ENCODE results near the gene TMEM53.

Gene TMEM53

DNA sequence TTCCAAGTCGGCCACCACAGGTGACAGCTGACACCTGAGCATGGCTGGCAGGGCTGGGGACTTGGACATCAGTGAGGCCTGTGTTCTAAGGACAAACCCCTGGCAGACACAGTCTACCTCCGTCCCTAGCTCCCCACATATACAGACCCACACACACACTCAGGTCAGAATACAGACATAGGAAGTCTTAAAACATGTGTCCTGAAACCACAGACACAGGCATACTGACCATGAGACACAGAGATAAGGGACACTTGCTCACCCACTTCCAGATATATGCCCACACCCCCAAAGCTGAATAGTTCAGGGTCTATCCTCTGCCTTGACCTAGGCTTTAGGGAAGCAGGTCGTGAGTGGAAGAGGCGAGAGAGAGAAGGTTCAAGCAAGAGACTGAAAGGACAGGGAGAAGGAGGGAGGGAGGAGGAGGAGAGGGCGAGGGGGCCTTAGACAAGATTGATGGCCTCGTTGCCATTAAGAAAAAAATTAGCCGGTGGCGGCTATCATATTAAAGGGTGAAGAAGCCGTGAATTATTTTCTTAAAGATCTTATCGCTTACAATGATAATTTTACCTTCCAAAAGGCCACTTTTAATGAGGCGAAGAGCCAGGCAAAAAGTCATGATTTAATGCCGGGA, 49.9 kb downstream of the TMEM53 start:
- FAIRE-seq = no peak

DNA sequence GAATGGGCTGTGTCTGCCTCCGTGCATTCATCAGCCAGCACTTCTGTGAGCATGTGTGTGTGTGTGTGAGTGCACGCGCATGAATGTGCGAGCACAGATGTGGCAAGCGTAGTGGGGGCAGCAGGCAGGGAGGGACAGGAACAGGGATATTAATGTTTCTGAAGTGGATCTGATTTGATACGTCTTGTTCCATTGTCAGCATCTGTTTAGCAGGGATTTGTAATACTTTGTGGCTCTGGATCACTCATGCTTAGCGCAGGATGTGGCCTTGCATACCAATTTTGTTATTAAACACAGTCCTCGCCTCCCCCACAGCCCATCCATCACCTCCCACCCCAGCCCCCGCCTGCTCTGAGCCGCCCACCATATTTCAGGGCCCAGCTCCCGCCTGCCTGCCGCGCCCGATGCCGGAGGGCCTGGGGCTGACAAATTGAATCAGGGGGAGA, 52.4 kb downstream of the TMEM53 start:
- FAIRE-seq = no peak

DNA sequence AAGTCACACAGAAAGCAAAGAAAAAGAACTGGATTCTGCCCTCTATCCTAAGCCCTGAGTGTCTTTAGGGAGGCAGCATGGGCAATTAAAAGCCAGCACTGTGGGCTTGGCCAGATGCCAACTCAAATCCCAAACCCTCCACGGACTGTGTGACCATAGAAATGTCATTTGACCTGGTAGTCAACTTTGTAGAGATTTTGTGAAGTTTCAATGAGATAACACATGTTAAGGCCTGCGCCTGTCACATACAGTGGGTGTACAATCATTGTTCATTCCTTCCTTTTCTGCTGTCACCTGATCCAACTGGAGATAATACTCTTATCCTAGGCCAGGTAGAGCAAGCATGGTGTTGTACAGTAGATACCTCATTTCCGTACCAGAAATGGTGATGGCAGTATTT, 54.2 kb downstream of the TMEM53 start:
- FAIRE-seq = no peak

DNA sequence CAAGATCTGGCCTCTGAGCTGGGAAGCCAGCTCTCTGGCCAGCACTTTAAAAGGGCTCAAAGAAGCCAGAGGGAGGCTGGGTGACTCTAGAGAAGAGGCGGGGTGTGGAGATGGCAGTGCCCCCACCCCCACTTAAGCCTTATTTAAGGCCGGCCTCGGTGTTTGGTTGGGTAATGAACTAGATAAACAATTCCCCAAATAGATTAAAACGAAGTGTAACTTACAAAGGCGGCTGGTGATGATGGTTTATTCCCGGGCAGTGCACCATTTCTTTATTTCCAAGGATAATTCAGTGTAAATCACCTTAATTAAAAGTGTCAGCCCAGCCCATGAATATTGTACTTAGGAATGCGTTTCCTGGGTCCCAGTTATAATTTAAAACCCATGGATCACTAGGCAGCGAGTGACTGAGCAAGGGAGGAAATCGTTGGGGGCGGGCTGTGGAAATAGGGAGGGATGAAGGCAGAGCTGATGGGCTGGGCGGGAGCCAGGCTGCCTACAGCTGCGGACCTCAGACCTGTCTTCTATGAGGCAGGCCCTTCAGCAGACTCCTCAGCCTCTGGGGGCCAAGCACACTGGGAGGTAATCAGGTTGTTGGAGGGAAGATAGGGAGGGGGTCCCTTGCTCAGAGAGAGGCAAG, 54.9 kb downstream of the TMEM53 start:
- no peak for FAIRE-seq

DNA sequence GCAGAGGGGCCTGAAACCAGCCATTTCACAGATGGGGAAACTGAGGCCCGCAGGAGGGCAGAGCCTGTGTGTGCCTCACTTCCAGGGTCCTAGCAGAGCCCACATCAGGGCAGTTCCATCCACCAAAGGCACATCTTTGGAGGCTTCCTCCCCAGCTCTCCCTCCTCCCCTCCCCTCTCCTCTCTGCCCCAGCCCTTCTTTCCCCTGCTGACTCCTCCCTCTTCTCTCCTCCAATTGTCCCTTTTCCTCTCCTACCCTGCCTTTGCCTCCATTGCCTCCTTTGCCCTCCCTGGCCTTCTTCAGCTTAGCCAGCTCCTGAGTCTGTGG, 56.6 kb downstream of the TMEM53 start:
- FAIRE-seq = no peak

DNA sequence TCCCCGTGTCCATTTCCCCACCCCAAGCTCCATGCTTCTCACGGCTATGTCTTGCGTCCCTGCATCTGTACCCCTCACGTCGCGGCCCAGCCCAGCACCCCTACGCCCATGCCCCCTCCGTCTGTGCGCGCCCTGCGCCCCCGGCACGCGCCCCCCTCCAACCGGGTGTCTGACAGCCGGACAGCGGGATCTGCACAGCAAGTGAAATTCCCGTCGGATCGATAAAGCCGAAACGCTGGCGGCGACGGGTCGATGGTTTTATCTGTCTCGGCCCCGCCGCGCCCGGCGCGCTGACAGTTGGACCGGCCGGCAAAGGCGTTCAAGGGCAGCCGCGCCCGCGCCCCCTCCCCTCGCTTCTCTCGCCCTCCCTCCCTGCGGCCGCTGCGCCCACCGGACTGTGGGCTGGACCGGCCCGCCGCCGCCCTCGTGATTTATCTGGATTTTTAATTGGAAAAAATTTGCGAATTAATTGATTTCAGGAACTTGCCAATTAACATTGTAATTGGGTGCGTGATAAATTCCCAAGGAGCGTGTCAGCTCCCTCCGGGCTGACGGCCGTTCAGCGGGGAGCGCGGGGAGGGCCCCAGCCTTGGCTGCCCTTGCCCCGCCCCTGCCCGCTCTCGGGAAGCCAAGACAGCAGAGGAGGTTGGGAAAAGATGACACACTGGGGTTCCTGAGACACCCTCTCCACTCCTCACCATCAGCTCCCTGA, 57.1 kb downstream of the TMEM53 start:
- no peak for FAIRE-seq

DNA sequence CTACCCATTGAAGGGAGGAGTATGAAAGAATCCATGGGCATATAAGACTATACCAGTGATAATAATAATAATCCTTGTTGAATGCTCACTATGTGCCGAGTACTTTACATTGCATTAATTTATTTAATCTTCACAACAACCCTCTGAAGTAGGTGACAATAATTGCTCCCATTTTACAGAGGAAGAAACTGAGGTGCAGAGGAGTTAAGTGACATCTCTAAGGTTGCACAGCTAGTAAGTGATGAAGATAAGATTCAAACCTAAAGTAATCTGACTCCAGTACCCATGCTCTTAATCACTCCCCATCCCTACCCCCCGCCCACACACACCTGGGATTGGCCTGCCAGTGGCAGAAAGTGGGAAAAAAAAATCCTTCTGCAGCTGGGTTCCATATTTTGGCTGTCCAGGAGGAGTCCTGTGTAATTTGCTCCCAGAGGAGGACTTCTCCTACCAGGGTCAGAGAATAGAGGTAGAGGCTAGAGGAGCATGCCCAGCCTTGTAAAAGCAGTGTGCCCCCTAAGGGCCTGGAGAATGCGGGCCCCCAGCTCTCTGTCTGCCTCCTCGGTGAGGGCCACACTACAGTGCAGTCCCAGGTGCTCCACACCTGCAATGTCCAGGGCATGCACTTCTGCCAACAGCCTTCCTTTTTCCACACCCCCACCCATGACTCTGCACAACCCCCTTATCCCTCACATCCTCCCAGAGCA, 57.8 kb downstream of the TMEM53 start:
- no peak for FAIRE-seq

DNA sequence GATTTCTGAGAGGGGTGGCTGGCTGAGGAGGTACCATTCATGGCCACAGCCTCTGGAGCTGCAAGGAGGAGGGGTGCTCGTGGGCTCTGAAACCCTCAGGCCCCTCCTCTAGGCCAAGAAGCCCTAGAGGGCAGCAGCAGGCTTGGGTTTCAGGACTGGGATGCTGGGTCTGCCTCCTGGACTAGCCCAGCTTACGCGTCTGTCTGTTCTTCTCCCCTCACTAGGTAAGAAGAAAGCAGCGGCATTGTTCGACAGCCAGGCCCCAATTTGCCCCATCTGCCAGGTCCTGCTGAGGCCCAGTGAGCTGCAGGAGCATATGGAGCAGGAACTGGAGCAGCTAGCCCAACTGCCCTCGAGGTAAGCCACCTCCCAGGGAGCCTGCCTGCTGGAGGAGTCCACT, 60.3 kb downstream of the TMEM53 start:
- FAIRE-seq = no peak

DNA sequence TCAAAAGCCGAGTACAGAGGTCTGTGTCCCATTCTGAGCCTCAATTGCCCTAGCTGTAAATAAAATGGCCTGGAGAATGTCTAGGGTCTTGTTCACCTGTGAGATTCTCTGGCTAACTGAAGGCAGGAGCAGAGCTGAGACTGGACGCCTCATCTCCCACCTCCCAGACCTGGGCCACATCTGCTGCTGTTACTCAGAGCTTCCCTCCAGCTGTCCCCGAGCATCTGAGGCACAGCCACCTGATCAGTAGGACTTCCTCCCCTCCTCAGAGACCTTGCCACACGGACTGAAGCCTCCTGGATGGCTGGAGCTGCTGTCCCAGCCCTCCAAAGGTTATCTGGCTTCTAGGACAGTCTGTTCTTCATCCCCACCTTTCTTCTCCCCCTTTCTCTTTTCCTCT, 62.4 kb downstream of the TMEM53 start:
- no peak for FAIRE-seq

DNA sequence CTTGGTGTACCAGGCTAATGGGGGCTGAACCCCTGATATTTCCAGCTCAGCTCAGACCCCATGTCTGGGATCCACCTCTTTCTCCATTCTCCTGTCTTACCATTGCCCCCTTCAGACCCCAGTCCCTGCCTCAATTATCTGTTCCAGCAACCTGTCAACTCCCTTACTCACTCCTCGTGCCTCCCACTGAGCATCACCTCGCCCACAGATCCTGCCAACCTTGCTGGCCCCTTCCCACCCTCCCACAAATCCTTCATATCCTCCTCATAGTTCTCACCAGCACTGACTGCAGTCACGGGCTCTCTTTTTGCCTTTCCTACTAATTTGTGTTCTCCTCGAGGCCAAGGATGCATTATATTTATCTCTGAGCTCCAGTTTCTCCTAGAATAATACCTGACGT, 62.9 kb downstream of the TMEM53 start:
- FAIRE-seq = no peak

DNA sequence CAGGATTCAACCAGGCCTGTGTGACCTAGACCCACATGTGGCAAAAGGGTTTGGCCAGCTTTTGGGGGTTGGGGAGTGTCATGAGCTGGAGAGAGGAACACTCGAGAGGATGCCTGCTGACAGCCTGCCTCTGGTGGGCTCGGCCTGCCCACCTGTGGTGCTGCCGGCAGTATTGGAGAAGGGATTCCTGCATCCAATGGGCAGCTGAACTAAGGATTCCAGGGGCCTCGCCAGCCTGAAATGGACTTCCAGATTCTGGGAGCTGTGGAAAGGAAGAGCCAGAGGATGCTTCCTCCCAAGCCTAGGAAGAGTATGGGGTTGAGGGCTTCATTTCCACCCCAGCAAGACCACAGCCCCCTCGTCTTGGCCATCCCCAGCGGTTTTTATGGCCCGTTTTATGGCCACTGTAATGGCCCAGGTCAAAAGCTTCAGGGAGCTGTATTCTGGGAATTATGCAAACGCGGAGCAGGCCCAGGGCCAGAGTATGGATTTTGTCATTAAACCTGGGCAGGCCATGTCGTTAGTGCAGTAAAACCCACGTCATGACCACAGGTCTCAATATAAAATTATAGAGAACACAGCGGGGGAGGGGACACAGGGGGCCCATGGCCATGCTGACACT, 63.6 kb downstream of the TMEM53 start:
- no peak for FAIRE-seq

DNA sequence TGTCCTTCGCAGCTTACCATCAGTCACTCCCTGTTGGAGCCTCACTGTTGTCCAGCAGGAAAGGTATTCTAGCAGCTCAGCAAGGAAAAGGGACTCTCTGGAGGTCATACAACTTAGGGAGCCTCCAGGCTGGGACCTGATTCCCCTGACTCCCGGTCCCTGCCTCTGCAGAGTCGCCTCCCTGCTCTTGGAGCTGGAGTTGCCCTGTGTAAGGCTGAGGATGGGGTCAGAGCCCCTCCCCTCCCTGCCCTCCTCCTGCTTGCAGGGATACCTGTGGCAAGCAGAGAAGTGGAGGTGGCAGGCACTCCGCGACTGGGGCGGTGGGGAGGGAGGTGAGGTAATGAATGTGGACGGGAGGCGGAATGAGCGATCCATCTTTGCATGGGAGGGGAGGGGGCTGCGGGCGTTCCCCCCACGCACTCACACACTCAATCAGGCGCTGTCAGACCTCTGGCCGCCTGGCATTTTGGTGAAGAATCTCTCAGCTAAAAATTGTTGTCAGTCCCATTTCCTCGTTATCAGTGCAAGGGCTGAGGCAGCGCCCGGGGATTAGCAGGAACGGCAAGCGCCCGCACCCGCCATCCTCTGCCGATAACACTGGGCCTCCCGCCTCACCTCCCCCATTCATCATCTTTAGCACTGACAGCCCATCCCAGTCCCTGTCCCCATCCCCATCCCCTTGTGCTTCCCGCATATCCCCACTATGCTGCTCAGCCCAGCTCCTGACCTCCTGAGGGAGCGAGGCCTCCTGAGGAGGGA, 64.3 kb downstream of the TMEM53 start:
- no peak for FAIRE-seq

DNA sequence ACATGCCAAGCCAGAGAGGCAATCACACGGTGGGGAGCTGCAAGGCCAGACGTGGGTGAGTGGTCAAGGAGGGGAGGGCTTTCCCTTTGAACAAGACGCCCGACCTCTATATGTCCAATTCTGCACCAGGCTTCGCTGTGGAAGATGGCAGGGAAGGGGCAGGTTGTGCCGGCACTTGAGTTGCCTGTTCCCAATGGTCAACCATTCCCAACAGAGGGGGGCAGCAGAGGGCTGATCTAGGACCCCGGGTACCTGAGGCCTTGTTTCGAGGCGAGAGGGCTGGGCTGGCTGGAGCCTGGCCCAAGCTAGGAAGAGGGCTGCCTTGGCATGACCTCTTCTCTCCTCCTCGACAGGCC, 64.9 kb downstream of the TMEM53 start:
- FAIRE-seq = no peak

DNA sequence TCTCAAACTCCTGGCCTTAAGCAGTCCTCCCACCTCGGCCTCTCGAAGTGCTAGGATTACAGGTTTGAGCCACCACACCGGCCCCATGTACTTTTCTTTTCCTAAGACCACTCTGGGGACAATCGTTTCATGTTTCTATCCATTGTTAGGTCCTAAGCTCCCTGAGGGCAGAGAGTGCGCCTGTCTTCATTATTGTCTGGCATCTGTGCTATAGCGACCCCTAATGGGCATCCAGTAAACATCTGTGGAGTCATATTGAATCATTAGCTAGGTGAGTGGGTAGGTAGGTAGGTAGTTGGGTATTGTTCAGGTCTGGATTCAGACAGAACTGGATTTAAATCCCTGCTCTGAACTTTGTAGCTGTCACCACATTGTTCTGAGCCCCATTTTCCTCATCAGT, 66.1 kb downstream of the TMEM53 start:
- FAIRE-seq = no peak

DNA sequence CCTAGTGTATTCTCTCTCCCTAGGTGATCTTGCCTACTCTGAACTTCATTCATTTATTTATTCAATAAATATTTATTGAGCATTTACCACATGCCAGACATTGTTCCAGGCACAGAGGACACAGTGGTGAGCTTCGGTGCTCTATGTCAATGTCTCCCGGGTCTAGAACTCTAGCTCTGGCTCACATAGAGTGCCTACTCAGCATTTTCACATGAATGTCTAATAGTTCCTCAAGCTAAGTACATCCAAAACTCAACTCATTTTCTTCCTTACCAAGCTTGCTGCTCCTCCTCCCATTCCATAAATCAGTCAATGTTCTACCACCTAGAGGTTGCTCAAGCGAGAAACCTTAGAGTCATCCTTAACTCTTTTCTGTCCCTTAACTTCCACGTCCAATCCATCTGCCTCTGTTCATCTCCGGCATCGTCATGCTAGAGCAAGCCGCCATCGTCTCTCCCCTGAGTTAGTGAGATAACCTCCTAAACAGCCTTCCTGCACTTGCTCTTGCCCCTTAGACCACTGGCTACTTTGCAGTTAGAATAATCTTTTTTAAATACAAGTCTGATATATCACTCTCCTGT, 67.5 kb downstream of the TMEM53 start:
- no peak for FAIRE-seq

DNA sequence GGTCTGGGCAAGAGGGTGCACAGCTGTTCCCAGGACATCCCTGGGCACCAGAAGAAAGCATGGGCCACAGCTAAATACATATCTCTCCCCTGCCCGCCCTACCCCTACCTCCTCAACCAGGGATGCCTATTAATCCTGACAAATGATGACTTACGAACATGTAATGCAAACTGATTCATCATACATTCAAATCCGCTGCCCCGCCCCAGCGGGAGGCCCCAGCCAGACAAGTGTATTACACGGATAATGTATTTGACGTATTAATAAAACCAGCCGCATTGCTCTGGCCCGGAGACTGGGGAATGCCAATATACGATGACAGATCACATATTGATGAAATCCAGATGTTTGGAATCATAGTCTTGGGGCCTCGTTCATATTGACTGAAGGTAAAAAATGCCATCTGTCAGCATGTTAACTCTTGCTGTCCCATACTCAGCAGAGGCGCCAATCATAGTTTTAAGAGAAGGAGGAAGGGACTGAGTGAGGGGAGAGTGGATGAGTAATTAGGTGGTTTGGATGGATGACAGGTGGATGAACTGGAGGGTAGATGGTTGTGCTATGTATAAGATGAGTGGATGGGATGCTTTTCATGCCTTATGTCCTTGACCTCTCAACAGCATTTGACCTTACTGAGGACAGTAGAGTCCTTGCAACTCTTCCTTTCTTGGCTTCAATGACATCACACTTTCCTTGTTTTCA, 68.2 kb downstream of the TMEM53 start:
- FAIRE-seq = no peak

DNA sequence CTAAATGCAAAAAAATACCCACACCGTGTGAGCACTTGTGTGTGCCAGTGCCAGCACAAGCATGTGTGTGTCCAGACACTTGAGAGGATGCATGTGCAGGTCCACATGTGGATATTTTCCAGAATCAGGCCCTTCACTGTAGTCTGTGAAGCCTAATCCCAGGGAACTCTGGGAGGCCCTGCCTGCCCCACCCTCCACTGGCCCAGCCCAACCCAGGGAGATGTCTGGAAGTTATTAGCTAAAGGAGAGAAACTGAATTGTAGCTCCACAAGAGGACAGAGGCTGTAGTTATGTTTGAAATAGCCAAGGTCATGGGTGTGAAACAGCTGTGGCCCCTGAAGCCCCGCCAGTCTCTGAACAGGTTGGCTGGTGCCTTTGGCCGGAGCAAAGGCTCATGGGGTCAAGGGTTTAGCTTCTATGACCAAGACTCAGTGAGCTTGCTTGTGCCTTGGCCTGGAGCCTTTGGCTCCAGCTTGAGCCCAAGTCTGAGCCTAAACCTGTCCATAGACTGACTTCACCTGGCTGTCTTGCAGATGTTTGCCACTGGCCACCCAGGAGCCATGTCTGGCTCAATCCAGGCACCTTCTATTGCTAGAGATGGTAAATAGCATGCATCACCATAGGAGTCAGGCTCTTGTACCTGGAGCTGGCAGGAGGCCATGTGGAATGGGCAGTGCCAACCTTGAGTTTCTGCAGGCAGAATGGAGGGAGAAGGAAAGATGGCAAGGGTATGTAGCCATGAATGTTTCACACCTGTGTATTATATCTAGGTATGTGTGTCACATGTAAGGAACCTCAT, 69.9 kb downstream of the TMEM53 start:
- FAIRE-seq = no peak

DNA sequence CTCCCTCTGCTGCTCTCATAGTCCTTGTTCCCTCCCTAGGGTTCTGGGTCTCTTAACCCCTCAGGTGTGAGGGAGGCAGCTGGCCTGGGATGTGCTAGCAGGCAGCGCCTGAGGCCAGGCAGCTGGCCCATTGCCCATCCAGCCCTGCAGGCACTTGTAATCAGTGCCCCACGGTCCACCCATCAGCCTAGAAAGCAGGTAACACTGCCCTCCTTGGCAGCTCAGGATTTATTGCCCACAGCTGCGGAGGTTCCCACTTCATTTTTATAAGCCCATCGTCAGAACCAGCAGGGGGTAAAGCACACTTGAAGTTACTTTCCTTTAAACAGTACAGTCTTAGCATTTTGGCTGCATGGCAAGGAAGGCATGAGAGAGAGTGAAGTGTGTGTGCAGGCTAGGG, 70.6 kb downstream of the TMEM53 start:
- FAIRE-seq = no peak
